ENCODE results near the gene RAF1. TPM values are rescaled to one million over a fixed set of nuclear protein-coding genes. Genes with fewer than 3 reads are reported as not detected.

RAF1 gene
- total RNA-seq, 3 donors from 2014 or later = 87.4 to 118 (median 110) TPM

DNA sequence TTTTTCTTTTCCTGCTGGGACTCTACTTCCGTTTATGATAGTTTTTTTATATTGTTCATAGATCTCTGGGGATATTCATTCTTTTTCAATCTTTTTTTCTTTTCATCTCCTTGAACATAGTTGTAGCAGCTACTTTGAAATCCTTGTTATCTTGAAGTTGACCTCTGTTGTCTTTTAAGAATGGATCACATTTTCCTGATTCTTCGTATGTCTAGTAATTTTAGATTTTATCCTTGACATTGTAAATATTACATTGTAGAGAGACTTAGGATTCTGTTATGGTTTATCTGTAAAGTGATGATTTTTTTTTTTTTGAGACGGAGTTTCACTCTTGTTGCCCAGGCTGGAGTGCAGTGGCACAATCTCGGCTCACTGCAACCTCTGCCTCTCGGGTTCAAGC, 86.5 kb downstream of the RAF1 start:
- intact Hi-C loops (cut with DNase I; ENCODE audit: low total_unique reads) = no loop called here
- TF ChIP-seq, protein P1, sequence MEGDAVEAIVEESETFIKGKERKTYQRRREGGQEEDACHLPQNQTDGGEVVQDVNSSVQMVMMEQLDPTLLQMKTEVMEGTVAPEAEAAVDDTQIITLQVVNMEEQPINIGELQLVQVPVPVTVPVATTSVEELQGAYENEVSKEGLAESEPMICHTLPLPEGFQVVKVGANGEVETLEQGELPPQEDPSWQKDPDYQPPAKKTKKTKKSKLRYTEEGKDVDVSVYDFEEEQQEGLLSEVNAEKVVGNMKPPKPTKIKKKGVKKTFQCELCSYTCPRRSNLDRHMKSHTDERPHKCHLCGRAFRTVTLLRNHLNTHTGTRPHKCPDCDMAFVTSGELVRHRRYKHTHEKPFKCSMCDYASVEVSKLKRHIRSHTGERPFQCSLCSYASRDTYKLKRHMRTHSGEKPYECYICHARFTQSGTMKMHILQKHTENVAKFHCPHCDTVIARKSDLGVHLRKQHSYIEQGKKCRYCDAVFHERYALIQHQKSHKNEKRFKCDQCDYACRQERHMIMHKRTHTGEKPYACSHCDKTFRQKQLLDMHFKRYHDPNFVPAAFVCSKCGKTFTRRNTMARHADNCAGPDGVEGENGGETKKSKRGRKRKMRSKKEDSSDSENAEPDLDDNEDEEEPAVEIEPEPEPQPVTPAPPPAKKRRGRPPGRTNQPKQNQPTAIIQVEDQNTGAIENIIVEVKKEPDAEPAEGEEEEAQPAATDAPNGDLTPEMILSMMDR (IDR thresholded peaks at IDR 0.05) = no peak
- TF ChIP-seq POLR2AphosphoS5 (IDR thresholded peaks at IDR 0.05) = no peak
- no peak for TF ChIP-seq POLR2A (IDR thresholded peaks at IDR 0.05)
- no peak overlapping the region for H3K4me3 ChIP-seq
- no peaks in the 10 kb centered on the region for H3K4me1 ChIP-seq
- no peaks in the 10 kb centered on the region for H3K27me3 ChIP-seq
- no peaks in the 10 kb centered on the region for H3K9me3 ChIP-seq
- no peak overlapping the region for H3K27ac ChIP-seq
- H3K36me3 ChIP-seq = peaks cover 33% of the 10 kb centered on the region
- no peak for DNase-seq (ENCODE audit: low spot score in 2 of 2)

DNA sequence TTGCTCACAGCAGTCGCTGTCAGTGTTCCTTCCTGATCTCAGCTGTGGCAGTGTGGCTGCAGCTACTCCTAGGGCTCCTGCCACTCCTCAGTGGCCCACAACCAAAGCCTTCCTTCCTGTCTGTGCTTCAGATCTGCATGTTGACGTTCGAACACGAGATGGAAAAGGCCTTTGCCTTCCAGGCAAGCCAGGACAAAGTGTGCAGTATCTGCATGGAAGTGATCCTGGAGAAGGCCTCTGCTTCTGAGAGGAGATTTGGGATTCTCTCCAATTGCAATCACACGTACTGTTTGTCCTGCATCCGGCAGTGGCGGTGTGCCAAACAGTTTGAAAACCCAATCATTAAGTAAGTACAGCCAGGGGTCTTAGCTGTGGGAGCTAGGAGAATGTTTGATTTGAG, 89.3 kb downstream of the RAF1 start:
- H3K27me3 ChIP-seq = no peaks in the 10 kb centered on the region
- H3K9me3 ChIP-seq = no peaks in the 10 kb centered on the region
- intact Hi-C loops (cut with DNase I; ENCODE audit: low total_unique reads) = no loop called here
- no peaks in the 10 kb centered on the region for H3K4me1 ChIP-seq
- no peak overlapping the region for H3K27ac ChIP-seq
- H3K36me3 ChIP-seq = peaks cover 19% of the 10 kb centered on the region
- no peak overlapping the region for H3K4me3 ChIP-seq
- TF ChIP-seq POLR2AphosphoS5 (IDR thresholded peaks at IDR 0.05) (no peak), POLR2A (IDR thresholded peaks at IDR 0.05) (no peak)
- TF ChIP-seq, protein P1 (IDR thresholded peaks at IDR 0.05) = no peak
- no peak for DNase-seq (ENCODE audit: low spot score in 2 of 2)

DNA sequence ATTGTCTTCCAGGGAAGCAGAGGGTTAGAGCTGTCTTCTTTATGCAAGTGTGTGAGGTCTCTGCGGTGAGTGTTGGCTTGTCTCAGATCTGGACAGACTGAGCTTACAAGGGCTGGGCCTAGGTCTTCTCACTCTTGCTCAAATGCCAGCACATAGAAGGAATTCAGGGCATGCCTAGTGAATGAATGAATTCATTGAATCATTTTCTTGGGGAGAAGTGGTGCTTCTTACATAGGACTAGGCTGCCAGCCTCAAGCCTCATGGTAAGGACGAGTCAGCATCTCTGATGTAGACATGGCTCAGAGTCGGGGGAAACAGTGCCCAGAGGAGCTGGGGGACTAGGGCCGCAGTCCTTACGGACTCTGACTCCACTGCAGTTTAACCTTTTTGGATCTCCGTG, 89.8 kb downstream of the RAF1 start:
- H3K4me3 ChIP-seq = no peak overlapping the region
- intact Hi-C loops (cut with DNase I; ENCODE audit: low total_unique reads) = no loop called here
- no peaks in the 10 kb centered on the region for H3K27me3 ChIP-seq
- no peak for DNase-seq (ENCODE audit: low spot score in 2 of 2)
- no peaks in the 10 kb centered on the region for H3K4me1 ChIP-seq
- no peaks in the 10 kb centered on the region for H3K9me3 ChIP-seq
- peaks cover 20% of the 10 kb centered on the region for H3K36me3 ChIP-seq
- no peak for TF ChIP-seq POLR2A (IDR thresholded peaks at IDR 0.05)
- TF ChIP-seq, protein P1 (IDR thresholded peaks at IDR 0.05) = no peak
- TF ChIP-seq POLR2AphosphoS5 (IDR thresholded peaks at IDR 0.05) = no peak
- no peak overlapping the region for H3K27ac ChIP-seq

DNA sequence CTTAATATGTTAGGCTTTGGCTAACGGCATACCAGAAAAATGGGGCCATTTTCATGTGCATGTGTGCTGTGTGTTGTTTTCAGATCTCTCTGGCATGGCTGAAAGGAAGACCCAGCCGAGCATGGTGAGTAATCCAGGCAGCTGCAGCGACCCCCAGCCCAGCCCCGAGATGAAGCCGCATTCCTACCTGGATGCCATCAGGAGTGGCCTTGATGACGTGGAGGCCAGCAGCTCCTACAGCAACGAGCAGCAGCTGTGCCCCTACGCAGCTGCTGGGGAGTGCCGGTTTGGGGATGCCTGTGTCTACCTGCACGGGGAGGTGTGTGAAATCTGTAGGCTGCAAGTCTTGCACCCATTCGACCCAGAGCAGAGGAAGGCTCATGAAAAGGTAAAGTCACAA, 91.9 kb downstream of the RAF1 start:
- Histone ChIP-seq H3K36me3 (peaks cover 20% of the 10 kb centered on the region), H3K4me3 (no peak overlapping the region)
- TF ChIP-seq POLR2AphosphoS5 (IDR thresholded peaks at IDR 0.05) = no peak
- TF ChIP-seq, protein P1 (IDR thresholded peaks at IDR 0.05) = no peak
- TF ChIP-seq POLR2A (IDR thresholded peaks at IDR 0.05) = no peak

DNA sequence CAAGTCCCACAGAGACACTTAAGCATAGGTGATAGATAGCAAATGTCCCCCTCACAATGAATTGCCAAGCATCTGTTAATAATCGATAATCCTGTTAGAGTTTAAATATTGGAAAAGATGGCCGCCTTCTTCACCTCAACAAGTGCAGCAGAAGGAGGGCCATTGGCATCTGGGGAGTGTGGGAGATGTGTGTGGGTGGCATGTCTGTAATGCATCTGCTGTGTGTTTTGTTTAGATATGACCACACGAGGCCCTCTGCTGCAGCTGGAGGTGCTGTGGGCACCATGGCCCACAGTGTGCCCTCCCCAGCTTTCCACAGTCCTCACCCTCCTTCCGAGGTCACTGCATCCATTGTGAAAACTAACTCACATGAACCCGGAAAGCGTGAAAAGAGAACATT, 94.1 kb downstream of the RAF1 start:
- Histone ChIP-seq H3K9me3 (peaks cover 11 to 14% of the 10 kb centered on the region in 2 donors), H3K4me1 (no peaks in the 10 kb centered on the region), H3K36me3 (peaks cover 14% of the 10 kb centered on the region), H3K27ac (no peak overlapping the region), H3K4me3 (no peak overlapping the region), H3K27me3 (no peaks in the 10 kb centered on the region)
- DNase-seq (ENCODE audit: low spot score in 2 of 2) = no peak
- intact Hi-C loops (cut with DNase I; ENCODE audit: low total_unique reads) = no loop called here
- TF ChIP-seq POLR2A (IDR thresholded peaks at IDR 0.05) (no peak), POLR2AphosphoS5 (IDR thresholded peaks at IDR 0.05) (no peak)
- TF ChIP-seq, protein P1 (IDR thresholded peaks at IDR 0.05) = no peak

More for the DNA sequence above, 91.9 kb downstream of the RAF1 start:
- no peak for DNase-seq (ENCODE audit: low spot score in 2 of 2)
- H3K27me3 ChIP-seq = no peaks in the 10 kb centered on the region
- peaks cover 0 to 2% of the 10 kb centered on the region in 2 donors for H3K9me3 ChIP-seq
- no peak overlapping the region for H3K27ac ChIP-seq
- intact Hi-C loops (cut with DNase I; ENCODE audit: low total_unique reads) = no loop called here
- H3K4me1 ChIP-seq = no peaks in the 10 kb centered on the region
